Measurements from ENCODE around the gene NOL7. TPM values are rescaled to one million over a fixed set of nuclear protein-coding genes. Genes with fewer than 3 reads are reported as not detected.
A peak's percentile ranks its signal among the peaks of the same experiment; 100 is the strongest.

The NOL7 gene
- total and polyA plus RNA-seq, 2 of the 13 experiments (the other 11 are each of a cell fraction or from before 2014, with no cell fraction given), result 37.8 to 186 TPM

DNA sequence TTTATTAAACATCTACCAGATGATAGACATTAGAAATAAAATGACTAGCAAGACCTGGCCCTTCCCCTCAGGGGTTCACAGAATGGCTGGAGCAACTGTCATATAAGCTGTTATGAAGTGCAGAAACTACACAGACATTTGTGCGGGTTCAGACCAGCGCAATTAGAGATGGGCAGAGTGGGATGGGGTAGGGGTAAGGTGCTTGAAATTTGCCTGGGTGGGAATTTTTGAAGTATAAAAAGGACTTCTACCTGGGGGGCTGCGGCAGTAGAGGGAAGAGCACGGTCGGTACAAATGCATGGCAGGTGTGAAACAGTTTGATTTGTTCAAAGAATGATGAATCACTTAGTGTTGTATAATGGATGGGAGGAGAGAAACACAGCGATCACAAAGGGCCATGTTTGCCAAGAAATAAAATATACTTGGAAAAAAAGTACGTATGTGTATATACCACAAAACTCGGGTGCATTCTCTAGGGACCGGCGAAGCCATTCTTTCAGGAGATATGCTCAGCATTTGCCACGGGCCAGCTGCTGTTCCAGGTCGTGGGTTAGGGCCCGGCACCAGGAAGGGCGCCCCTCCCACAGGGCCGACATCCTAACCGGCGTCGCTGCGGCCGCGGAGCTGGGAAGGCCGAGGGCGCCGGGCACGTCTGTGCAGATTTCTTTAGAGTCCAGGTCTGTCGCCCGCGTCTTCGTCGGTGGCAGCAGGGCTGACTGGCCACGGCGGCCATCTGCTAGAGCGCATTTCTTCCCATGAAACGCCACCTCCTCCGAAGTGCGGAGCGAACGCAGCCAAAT, 809 bp upstream of the NOL7 start (continued):
- TF ChIP-seq, protein P1, sequence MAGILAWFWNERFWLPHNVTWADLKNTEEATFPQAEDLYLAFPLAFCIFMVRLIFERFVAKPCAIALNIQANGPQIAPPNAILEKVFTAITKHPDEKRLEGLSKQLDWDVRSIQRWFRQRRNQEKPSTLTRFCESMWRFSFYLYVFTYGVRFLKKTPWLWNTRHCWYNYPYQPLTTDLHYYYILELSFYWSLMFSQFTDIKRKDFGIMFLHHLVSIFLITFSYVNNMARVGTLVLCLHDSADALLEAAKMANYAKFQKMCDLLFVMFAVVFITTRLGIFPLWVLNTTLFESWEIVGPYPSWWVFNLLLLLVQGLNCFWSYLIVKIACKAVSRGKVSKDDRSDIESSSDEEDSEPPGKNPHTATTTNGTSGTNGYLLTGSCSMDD (CRISPR knock-in tag; IDR thresholded peaks at IDR 0.05), result no peak; the same call in 1 of the 2 replicates
- TF ChIP-seq NCOR1 (IDR thresholded peaks at IDR 0.05; ENCODE audit: borderline replicate concordance, low read length), result no peak
- TF ChIP-seq MAFK (conservative IDR thresholded peaks at IDR 0.05 in 1 of 2, IDR thresholded peaks at IDR 0.05 in 1 of 2; ENCODE audit: low read length in 2 of 2), result no peak
- no peak for TF ChIP-seq ZNF383 (CRISPR knock-in tag; IDR thresholded peaks at IDR 0.05; ENCODE audit: borderline replicate concordance)
- TF ChIP-seq MIXL1 (CRISPR knock-in tag; IDR thresholded peaks at IDR 0.05), result no peak; the same call in 1 of the 2 replicates
- TF ChIP-seq, protein P2, sequence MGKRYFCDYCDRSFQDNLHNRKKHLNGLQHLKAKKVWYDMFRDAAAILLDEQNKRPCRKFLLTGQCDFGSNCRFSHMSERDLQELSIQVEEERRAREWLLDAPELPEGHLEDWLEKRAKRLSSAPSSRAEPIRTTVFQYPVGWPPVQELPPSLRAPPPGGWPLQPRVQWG (CRISPR knock-in tag; IDR thresholded peaks at IDR 0.05; ENCODE audit: borderline replicate concordance, low read depth), result no peak
- peak; percentile 85 for TF ChIP-seq ZNF30 (CRISPR knock-in tag; IDR thresholded peaks at IDR 0.05)
- no peak for TF ChIP-seq SP1 (IDR thresholded peaks at IDR 0.05)
- TF ChIP-seq SP1 (CRISPR knock-in tag; IDR thresholded peaks at IDR 0.05), result no peak
- TF ChIP-seq THYN1 (CRISPR knock-in tag; IDR thresholded peaks at IDR 0.05; ENCODE audit: borderline replicate concordance, low read depth), result no peak
- no peak for TF ChIP-seq NCOA5 (CRISPR knock-in tag; IDR thresholded peaks at IDR 0.05)
- 0 out of 2 replicates have a peak, but pooled peaks have one; percentile 11 for TF ChIP-seq POLR2AphosphoS5 (IDR thresholded peaks at IDR 0.05; ENCODE audit: low read depth, low read length)
- TF ChIP-seq CHD4 (IDR thresholded peaks at IDR 0.05; ENCODE audit: borderline replicate concordance, low read length), result no peak
- 0 out of 2 replicates have a peak, but pooled peaks have one; percentile 8 for TF ChIP-seq HMG20A (CRISPR knock-in tag; IDR thresholded peaks at IDR 0.05; ENCODE audit: borderline replicate concordance)
- no peak for TF ChIP-seq CBX2 (IDR thresholded peaks at IDR 0.05; ENCODE audit: low read depth, low read length)
- TF ChIP-seq CBX2 (CRISPR knock-in tag; IDR thresholded peaks at IDR 0.05; ENCODE audit: low read depth), result peak; percentile 88; the same call in 1 of the 2 replicates
- TF ChIP-seq MLLT10 (CRISPR knock-in tag; IDR thresholded peaks at IDR 0.05), result no peak
- no peak for TF ChIP-seq RORA (CRISPR knock-in tag; IDR thresholded peaks at IDR 0.05)
- no peak for TF ChIP-seq SMARCE1 (IDR thresholded peaks at IDR 0.05; ENCODE audit: borderline replicate concordance)
- no peak; the same call in 1 of the 2 replicates for TF ChIP-seq DNMT3B (CRISPR knock-in tag; conservative IDR thresholded peaks at IDR 0.05)
- TF ChIP-seq ZNF768 (CRISPR knock-in tag; IDR thresholded peaks at IDR 0.05), result peak; percentile 11; the same call in 1 of the 2 replicates
- peak; percentile 87; the same call in 1 of the 2 replicates for TF ChIP-seq ZC3H4 (CRISPR knock-in tag; IDR thresholded peaks at IDR 0.05; ENCODE audit: borderline replicate concordance)
- no peak for TF ChIP-seq SMAD1 (CRISPR knock-in tag; IDR thresholded peaks at IDR 0.05; ENCODE audit: borderline replicate concordance, low read depth)
- no peak for TF ChIP-seq ZSCAN31 (CRISPR knock-in tag; IDR thresholded peaks at IDR 0.05; ENCODE audit: low read depth)
- TF ChIP-seq, protein P3, sequence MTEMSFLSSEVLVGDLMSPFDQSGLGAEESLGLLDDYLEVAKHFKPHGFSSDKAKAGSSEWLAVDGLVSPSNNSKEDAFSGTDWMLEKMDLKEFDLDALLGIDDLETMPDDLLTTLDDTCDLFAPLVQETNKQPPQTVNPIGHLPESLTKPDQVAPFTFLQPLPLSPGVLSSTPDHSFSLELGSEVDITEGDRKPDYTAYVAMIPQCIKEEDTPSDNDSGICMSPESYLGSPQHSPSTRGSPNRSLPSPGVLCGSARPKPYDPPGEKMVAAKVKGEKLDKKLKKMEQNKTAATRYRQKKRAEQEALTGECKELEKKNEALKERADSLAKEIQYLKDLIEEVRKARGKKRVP (CRISPR knock-in tag; IDR thresholded peaks at IDR 0.05), result no peak
- TF ChIP-seq ZNF468 (CRISPR knock-in tag; IDR thresholded peaks at IDR 0.05), result no peak
- TF ChIP-seq RFXANK (CRISPR knock-in tag; IDR thresholded peaks at IDR 0.05), result no peak
- no peak for TF ChIP-seq ZNF251 (CRISPR knock-in tag; IDR thresholded peaks at IDR 0.05)
- TF ChIP-seq CBX1 (IDR thresholded peaks at IDR 0.05; ENCODE audit: low read depth), result no peak
- TF ChIP-seq XBP1 (CRISPR knock-in tag; IDR thresholded peaks at IDR 0.05), result no peak
- TF ChIP-seq CENPT (CRISPR knock-in tag; IDR thresholded peaks at IDR 0.05; ENCODE audit: low read depth), result no peak
- no peak for TF ChIP-seq CAMTA2 (CRISPR knock-in tag; IDR thresholded peaks at IDR 0.05; ENCODE audit: borderline replicate concordance)
